Transverse colon (tissue), 4 donors: ENCODE results near the gene ZNF689. TPM values are rescaled to one million over a fixed set of nuclear protein-coding genes. Genes with fewer than 3 reads are reported as not detected.

ENCODE experiments used
- DNase-seq: peaks from one replicate; pipeline ENCODE4 v3.0.0-alpha.2; 2019
- H3K27ac ChIP-seq, 4 donors: fragments of 200-600 bp; sonication (generic); 2 replicates each; pipeline ENCODE4 v1.5.1; 2016 to 2018; ENCODE audit warnings: inconsistent platforms in 4 of 4
- H3K27me3 ChIP-seq: fragments of 200-600 bp; sonication (generic); 2 replicates; pipeline ENCODE4 v1.5.1; 2017; ENCODE audit warnings: inconsistent platforms
- H3K36me3 ChIP-seq, 4 donors: fragments of 200-600 bp; sonication (generic); 2 replicates each; pipeline ENCODE4 v1.5.1; 2017 to 2019; ENCODE audit warnings: inconsistent platforms in 4 of 4
- H3K4me1 ChIP-seq, 4 donors: fragments of 200-600 bp; sonication (generic); 2 replicates each; pipeline ENCODE4 v1.5.1; 2017 to 2020; ENCODE audit warnings: inconsistent platforms in 4 of 4
- H3K4me3 ChIP-seq, 4 donors: fragments of 200-600 bp; sonication (generic); 1 replicate in 1 of 4; 2 replicates in 3 of 4; pipeline versions ENCODE4 v1.5.1 to v1.6.1; 2017 to 2019; ENCODE audit warnings: inconsistent platforms in 4 of 4
- H3K9me3 ChIP-seq, 2 donors: fragments of 200-600 bp; sonication (generic); 2 replicates each; pipeline ENCODE4 v1.5.1; 2017 to 2019; ENCODE audit warnings: inconsistent platforms in 2 of 2
- CTCF ChIP-seq, 5 experiments: fragments of 200-600 bp in 3 of 5; fragments of 450-650 bp in 2 of 5; sonication (generic) in 3 of 5; IDR thresholded peaks; 1 replicate in 2 of 5; 2 replicates in 3 of 5; pipeline ENCODE4 v1.5.1; 2016 to 2017; ENCODE audit warnings: antibody characterized with exemption in 5 of 5, inconsistent platforms in 3 of 5, mild to moderate bottlenecking in 2 of 5, moderate library complexity in 1 of 5
- EP300 ChIP-seq: sonication (generic); formaldehyde crosslinking; IDR thresholded peaks from one replicate; pipeline ENCODE4 v1.6.1; 2017; ENCODE audit warnings: antibody characterized with exemption, low read depth
- POLR2A ChIP-seq: fragments of 450-650 bp; IDR thresholded peaks from one replicate; pipeline ENCODE4 v1.6.1; 2016; ENCODE audit warnings: antibody characterized with exemption, mild to moderate bottlenecking, moderate library complexity
- POLR2AphosphoS5 ChIP-seq, 3 donors: sonication (generic); formaldehyde crosslinking; IDR thresholded peaks; one replicate each; pipeline ENCODE4 v1.6.1; 2016; ENCODE audit warnings: antibody characterized with exemption in 3 of 3
- WGBS, 2 donors: methylation state at CpG; one replicate each; pipeline ENCODE4 v1.1.5; 2018; ENCODE audit warnings: low coverage in 1 of 2; 5-methylcytosine and 5-hydroxymethylcytosine counted together
- in situ Hi-C, 4 donors: fragments of 200-750 bp; cut with MboI; loops; one replicate each; pipeline versions ENCODE4 v1.15.0 to v1.15.1; 2017; ENCODE audit warnings: low sequenced_read_pairs in 3 of 4, low pct_ligation_motif_present in 1 of 4, low pct_unique_long_range_greater_than_20kb in 1 of 4
- intact Hi-C: fragments of 100-400 bp; cut with DNase I; formaldehyde crosslinking; loops from one replicate; pipeline ENCODE4 v1.15.1; 2023; ENCODE audit warnings: low total_unique reads
- total RNA-seq, 4 donors: library from RNA; depleted of rRNA; stranded (reverse); fragments of >200 nt; gene quantifications; one replicate each; pipeline ENCODE4 v1.1.0, GENCODE V29; 2016

ZNF689 gene
- total RNA-seq, 4 donors from 2014 or later, result 3.4 to 77.1 (median 8.1) TPM

GRCh38 chr16:30567991-30568638, 42.1 kb downstream of the ZNF689 start:
- TF ChIP-seq POLR2A, result no peak
- no peak for TF ChIP-seq EP300
- no peak for TF ChIP-seq POLR2AphosphoS5 (IDR thresholded peaks at IDR 0.05)
- TF ChIP-seq CTCF (IDR thresholded peaks at IDR 0.05), result no peak
- intact Hi-C loops (no loop called here), in situ Hi-C loops (loop anchor here in 1 of 4 donors (25.0 kb wide), 1 partner anchor 131 kb away; the partner anchor contains the start of genes DCTPP1 and SEPHS2)
- no peaks in the 10 kb centered on the region for H3K36me3 ChIP-seq
- peak; percentile 46 for DNase-seq
- peak overlapping the region; percentile 29 to 69 (median 48) for H3K27ac ChIP-seq
- H3K27me3 ChIP-seq, result no peaks in the 10 kb centered on the region
- peaks cover 12 to 34% (median 24%) of the 10 kb centered on the region in 4 donors for H3K4me1 ChIP-seq
- H3K9me3 ChIP-seq, result no peaks in the 10 kb centered on the region
- 25 to 42% methylated on average over 1 to 6 of the region's 6 CpGs for WGBS, 2 donors
- H3K4me3 ChIP-seq, result no peak overlapping the region

GRCh38 chr16:30567160-30567990, 42.8 kb downstream of the ZNF689 start:
- no peak for DNase-seq
- no peaks in the 10 kb centered on the region for H3K36me3 ChIP-seq
- 68 to 76% methylated on average over 5 to 14 of the region's 14 CpGs for WGBS, 2 donors
- peak overlapping the region; percentile 29 to 69 (median 38) for H3K27ac ChIP-seq
- in situ Hi-C loops, result loop anchor here in 1 of 4 donors (25.0 kb wide), 1 partner anchor 130 kb away; the partner anchor contains the start of genes DCTPP1 and SEPHS2
- TF ChIP-seq CTCF (IDR thresholded peaks at IDR 0.05) (no peak), POLR2AphosphoS5 (IDR thresholded peaks at IDR 0.05) (no peak), EP300 (no peak), POLR2A (no peak)
- intact Hi-C loops, result no loop called here
- H3K4me1 ChIP-seq, result peaks cover 8 to 28% (median 20%) of the 10 kb centered on the region in 4 donors
- H3K4me3 ChIP-seq, result no peak overlapping the region
- no peaks in the 10 kb centered on the region for H3K9me3 ChIP-seq
- no peaks in the 10 kb centered on the region for H3K27me3 ChIP-seq

DNA sequence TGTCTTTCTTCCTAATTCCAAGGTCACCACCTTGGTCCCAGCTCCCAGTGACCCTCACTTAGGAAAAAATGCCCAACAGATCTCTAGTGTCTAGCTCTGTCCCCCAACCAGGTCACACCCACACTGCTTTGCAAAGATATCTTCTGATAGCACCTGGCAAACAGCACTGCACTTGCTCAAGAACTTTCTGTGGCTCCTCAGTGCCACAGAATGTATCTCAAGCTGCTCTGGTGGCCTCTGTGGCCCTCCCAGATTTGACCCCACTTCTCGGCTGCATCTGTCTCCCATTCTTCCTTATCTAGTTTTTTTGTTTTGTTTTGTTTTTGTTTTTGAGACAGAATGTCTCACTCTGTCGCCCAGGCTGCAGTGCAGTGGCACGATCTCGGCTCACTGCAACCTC, 43.7 kb downstream of the ZNF689 start:
- Histone ChIP-seq H3K27me3 (no peaks in the 10 kb centered on the region), H3K27ac (no peak overlapping the region), H3K9me3 (no peaks in the 10 kb centered on the region), H3K4me1 (peaks cover 5 to 29% (median 24%) of the 10 kb centered on the region in 4 donors), H3K36me3 (no peaks in the 10 kb centered on the region), H3K4me3 (no peak overlapping the region)
- in situ Hi-C loops, result loop anchor here in 1 of 4 donors (25.0 kb wide), 1 partner anchor 129 kb away; the partner anchor contains the start of genes DCTPP1 and SEPHS2
- no peak for DNase-seq
- intact Hi-C loops, result no loop called here
- TF ChIP-seq POLR2A, result no peak
- no peak for TF ChIP-seq CTCF (IDR thresholded peaks at IDR 0.05)
- TF ChIP-seq EP300, result no peak
- no peak for TF ChIP-seq POLR2AphosphoS5 (IDR thresholded peaks at IDR 0.05)
- 88 to 89% methylated on average over 1 to 4 of the region's 4 CpGs for WGBS, 2 donors

DNA sequence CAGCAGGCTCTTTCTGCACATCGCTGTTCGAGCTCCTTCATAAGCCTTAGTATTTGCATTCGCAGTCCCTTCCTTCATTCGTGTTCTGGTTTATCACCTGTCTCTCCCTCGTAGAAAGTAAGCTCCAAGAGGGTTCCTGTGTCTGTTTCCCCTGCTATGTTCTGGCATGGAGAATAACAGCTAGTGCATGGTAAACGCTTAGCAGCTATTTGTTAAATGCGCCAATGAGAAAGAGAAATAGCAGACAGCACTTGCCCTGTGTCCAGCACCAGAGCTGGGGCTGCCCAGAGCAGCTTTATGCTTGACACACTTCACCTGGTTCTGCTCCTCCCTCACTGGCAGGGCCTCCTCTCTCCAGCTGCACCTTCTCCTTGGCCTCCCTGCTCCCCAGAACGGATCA, 44.2 kb downstream of the ZNF689 start:
- no peak overlapping the region for H3K4me3 ChIP-seq
- WGBS, 2 donors, result 39 to 73% methylated on average over 3 to 8 of the region's 8 CpGs
- in situ Hi-C loops, result loop anchor here in 1 of 4 donors (25.0 kb wide), 1 partner anchor 129 kb away; the partner anchor contains the start of genes DCTPP1 and SEPHS2

More for the DNA sequence above, 44.2 kb downstream of the ZNF689 start:
- Histone ChIP-seq H3K27ac (no peak overlapping the region), H3K36me3 (no peaks in the 10 kb centered on the region), H3K9me3 (no peaks in the 10 kb centered on the region), H3K4me1 (peaks cover 5 to 33% (median 26%) of the 10 kb centered on the region in 4 donors), H3K27me3 (no peaks in the 10 kb centered on the region)
- no peak for DNase-seq
- intact Hi-C loops, result no loop called here
- TF ChIP-seq CTCF (IDR thresholded peaks at IDR 0.05) (no peak), EP300 (no peak), POLR2AphosphoS5 (IDR thresholded peaks at IDR 0.05) (no peak), POLR2A (no peak)
